ENCODE measurements around the gene DNAJB8.

- TF ChIP-seq EZH2 (IDR thresholded peaks at IDR 0.05), result no peak
- TF ChIP-seq POLR2AphosphoS5 (IDR thresholded peaks at IDR 0.05; ENCODE audit: borderline replicate concordance, low read depth, low read length), result peak; percentile 39; the same call in 1 of the 2 replicates
- no peak for TF ChIP-seq FOXP2 (optimal IDR thresholded peaks at IDR 0.05; ENCODE audit: control extremely low read depth, extremely low read length, insufficient read depth)
These were observed 20.2 kb upstream of the DNAJB8 start for GRCh38 chr3:128486681-128487537.
